KBM-7 (cell line): Measurements from ENCODE around the gene CCDC180.
"Not testable (repeated sequence)": the region's sequence is repeated elsewhere in the genome, so short reads cannot be mapped to it uniquely, and the experiment has no call there.

ENCODE experiments used
- DNase-seq: peaks from one replicate; pipeline ENCODE4 v3.0.0-alpha.2; 2015
- in situ Hi-C: fragments of 300-500 bp; cut with MboI; formaldehyde crosslinking; loops from 2 replicates; pipeline ENCODE4 v1.14.3; 2020; ENCODE audit warnings: low sequenced_read_pairs, low pct_unique_long_range_greater_than_20kb, mixed read lengths

The CCDC180 gene

DNA sequence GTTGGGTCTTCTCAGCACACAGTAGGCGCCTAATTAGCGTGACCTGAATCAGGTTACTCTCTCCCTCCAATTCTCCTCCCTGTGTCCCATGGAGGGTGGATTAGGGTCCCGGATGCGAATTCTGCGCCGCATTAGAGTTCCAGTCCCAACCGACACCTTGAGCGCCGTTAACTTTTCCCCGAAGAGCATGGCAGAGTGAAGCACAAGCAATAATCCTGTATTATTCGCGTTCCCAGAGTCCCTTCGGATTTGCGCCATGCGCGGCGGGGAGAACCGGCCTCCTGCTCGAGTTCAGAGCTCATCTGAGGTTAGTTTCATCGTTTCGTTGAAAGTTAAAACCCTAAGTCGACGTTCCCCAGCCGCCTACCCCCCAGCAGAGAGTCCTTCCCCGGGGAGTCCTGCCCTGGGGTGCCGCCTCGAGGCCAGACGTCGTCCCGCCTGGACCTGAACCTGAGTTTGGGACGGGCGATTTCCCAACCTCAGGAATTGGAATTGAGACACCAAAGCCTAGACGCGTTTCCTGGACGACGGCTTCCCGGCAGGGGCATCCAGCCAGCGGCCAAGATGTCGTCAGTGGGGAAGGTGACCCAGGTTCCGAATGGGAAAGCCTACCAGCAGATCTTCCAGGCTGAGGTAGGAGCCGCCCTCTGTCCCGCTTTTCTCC is at the start of gene CCDC180:
Gene CCDC180, plus strand, starts transcription at position 160 of the 664 bp plus-strand sequence. Its CDS starts 405 bp downstream, at position 565.
- DNase-seq: no peak
- in situ Hi-C loops: no loop called here

GRCh38 chr9:97259834-97260514 is 47.5 kb upstream of the CCDC180 start:
- DNase-seq, in situ Hi-C loops: not testable (repeated sequence)

DNA sequence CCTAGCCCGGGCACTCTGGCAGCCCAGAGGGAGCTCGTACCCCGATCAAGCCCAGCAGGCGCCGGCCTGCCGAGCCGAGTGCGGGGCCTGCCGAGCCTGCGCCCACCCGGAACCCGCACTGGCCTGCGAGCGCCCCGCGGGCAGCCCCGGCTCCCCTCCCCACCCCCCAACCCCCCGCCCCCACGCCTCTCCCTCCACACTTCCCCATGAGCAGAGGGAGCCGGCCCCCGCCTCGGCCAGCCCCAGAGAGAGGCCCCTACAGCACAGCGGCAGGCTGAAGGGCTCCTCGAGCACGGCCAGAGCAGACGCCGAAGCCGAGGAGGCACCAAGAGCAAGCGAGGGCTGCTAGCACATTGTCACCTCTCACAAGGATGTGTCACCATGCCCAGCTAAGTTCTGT is 36.2 kb upstream of the CCDC180 start:
- in situ Hi-C loops: no loop called here
- no peak for DNase-seq

DNA sequence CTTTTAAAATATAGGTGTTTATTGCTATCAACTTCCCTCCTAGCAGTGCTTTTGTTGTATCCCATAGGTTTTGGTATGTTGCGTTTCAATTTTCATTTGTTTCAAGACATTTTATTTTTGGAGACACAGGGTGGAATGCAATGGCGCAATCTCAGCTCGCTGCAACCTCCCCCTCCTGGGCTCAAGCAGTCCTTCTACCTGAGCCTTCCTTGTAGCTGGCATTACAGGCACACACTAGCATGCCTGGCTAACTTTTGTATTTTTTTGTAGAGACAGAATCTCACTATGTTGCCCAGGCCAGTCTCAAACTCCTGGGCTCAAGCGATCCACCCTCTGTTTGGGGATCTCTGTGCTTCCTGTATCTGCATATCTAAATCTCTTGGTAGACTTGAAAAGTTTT is 35.4 kb upstream of the CCDC180 start:
- in situ Hi-C loops: no loop called here
- no peak for DNase-seq

DNA sequence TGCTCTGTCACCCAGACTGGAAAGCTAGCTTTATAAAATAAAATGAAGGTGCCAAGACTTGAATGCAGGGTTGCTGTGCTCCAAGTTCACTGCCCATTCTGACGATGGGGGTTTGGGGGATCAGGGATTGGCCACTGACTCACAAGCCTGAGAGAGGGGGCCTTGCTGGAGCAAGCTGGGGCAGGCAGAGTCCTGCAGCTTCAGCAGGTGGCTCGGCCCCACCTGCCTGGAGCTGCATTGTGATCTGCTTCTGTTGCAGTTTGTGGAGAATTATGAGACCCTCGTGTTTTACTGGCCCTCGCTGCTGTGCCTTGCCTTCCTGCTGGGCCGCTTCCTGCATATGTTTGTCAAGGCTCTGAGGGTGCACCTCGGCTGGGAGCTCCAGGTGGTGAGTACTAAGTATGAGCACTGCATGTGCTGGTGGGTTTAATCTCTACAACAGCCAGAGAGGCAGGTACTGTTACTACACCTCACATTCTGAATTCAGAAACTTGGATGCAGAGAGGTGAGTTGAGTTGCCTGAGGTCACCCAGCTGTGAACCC is 31.1 kb upstream of the CCDC180 start:
- in situ Hi-C loops: no loop called here

GRCh38 chr9:97277953-97278352 is 29.5 kb upstream of the CCDC180 start:
- DNase-seq: no peak
- in situ Hi-C loops: no loop called here

More for the DNA sequence above, 31.1 kb upstream of the CCDC180 start:
- DNase-seq: no peak

- DNase-seq: no peak
- in situ Hi-C loops: no loop called here
These were observed 26.6 kb upstream of the CCDC180 start for GRCh38 chr9:97280755-97281330.

GRCh38 chr9:97283768-97284167 is 23.7 kb upstream of the CCDC180 start:
- in situ Hi-C loops: no loop called here
- no peak for DNase-seq

DNA sequence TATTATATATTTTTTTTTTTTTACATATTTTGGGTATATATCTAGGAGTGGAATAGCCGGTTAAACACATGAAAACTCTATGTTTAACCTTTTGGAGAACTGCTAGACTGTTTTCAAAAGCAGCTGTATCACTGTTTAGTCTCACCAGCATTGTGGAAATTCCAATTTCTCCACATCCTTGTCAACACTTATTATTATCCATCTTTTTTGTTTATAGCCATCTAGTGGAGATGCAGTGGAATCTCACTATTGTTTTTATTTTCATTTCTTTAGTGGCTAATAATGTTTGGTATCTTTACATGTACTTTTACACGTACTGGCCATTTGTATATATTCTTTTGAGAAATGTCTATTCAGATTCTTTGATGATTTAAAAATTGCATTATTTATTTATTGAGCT is 22.7 kb upstream of the CCDC180 start:
- in situ Hi-C loops: no loop called here
- no peak for DNase-seq

DNA sequence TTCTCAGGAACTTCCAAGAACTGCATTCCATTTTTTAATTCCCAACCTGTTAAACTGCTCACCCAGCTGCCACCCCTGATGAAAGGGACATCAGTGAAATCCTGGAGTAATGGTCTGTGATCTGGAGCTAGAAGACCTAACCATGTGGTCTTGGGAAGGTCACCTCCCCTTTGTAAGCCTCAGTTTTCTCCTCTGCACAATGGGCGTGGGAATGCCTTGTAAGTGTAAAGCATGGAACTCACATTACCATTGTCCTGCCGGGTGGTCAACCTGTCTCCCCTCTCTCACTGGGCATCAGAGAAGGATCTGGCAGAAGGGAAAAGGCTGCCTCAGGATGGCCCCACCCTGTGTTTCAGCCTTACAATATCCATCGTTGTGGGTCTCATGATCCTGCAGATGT is 15.3 kb upstream of the CCDC180 start:
- no peak for DNase-seq
- in situ Hi-C loops: no loop called here

- peak; percentile 45 for DNase-seq
- in situ Hi-C loops: no loop called here
These were observed 14.2 kb upstream of the CCDC180 start for GRCh38 chr9:97293207-97293721.

- in situ Hi-C loops: no loop called here
- DNase-seq: no peak
These were observed 13.6 kb upstream of the CCDC180 start for GRCh38 chr9:97293818-97294217.

GRCh38 chr9:97297889-97298288 is 9.6 kb upstream of the CCDC180 start:
- in situ Hi-C loops: no loop called here
- no peak for DNase-seq

DNA sequence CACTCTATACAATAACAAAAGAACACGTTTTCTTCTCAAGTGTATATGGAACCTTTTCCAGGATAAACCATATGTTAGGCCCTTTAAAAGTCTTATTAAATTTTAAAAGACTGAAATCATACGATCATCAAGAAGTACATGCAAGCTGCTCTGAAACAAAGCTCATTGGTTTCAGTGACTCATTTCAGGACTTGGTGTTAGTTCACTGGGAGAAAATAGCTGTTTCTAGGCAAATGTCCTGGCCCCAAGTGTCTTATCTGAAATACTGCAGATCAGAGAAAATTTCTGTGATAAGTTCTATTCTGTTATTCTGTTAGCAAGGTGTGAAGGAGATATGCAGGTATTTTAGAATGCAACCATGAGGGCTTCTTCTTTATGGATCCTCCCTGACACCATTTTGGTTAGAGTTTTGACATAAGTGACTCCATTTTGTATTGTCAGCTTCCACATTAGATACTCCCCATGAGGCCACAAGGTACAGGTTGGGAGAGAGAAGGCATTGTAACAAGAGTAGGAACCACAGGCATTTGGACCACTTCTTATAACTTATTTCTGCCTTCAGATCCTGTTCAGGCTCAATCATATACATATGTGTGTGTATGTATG is 7.5 kb upstream of the CCDC180 start:
- in situ Hi-C loops: no loop called here
- DNase-seq: no peak

DNA sequence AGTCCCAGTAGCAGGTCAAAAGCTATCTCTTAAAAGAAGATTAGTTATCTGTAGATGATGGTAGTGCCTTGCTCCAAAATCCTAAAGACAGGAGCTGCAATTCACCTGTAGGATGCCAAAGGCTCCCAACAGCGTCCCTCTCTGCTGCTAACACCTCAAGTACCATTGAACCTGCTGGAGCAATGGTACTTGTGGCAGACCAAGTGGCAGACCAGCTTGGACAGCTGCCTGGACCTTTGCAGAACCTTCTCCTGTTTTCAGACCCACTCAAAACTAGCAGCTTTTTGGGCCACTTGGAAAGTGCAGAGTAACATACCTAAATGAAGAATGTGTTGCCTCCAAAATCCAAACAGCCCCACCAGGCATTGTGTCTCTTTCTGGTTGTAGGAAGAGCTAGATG is 6.9 kb upstream of the CCDC180 start:
- in situ Hi-C loops: no loop called here
- DNase-seq: no peak

DNA sequence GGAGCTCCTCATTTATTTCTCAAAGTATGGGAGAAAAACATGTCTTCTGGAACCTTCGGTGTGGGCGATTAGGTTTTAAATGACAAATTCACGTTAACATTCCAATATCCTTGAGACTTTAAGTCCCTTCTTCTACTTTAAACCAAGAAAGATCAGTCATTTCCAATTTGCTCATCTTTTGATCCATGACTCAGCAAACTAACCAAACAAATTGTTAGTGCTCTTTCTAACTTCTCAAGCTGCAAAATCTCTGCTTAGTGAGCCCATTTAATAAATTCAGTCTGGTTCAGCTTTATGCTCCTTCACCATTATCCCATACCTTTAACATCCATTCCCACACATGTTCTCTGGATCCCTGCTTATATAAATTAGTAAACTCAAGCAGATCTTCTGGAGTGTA is 5.5 kb upstream of the CCDC180 start:
- DNase-seq: no peak
- in situ Hi-C loops: no loop called here

GRCh38 chr9:97304586-97304985 is 2.9 kb upstream of the CCDC180 start:
- no peak for DNase-seq
- in situ Hi-C loops: no loop called here

- no peak for DNase-seq
- in situ Hi-C loops: no loop called here
These were observed 1.8 kb upstream of the CCDC180 start for GRCh38 chr9:97305501-97306298.

DNA sequence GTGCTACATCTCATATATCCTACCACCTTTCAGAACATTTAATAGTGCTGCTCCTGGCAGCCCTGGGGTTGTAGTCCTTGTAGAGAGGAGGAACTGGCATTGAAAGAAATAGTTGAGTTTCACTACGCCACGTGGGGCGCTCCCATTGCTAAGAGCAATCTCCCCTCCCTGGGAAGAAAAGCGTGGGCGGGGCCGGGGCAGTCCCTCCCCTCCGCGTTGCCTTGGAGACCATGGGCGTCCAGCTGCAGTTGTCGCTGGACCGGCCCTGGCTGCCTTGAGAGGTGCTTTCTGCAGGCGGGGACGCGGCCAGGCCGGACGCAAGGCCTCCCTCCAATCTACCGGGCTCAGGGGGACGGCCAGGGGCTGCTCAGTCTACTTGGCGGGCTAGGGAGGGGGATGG is 368 bp upstream of the CCDC180 start:
- in situ Hi-C loops: no loop called here
- DNase-seq: no peak
